Right lobe of liver (tissue), 4 donors: Measurements from ENCODE around the gene PLCB2.

ENCODE experiments used
- CTCF ChIP-seq, 4 donors: fragments of 200-600 bp in 3 of 4; fragments of 450-650 bp in 1 of 4; IDR thresholded peaks; one replicate each; pipeline versions ENCODE4 v1.5.1 to v1.8.0; 2016 to 2022; ENCODE audit warnings: antibody characterized with exemption in 4 of 4, mild to moderate bottlenecking in 2 of 4
- POLR2A ChIP-seq: fragments of 450-650 bp; IDR thresholded peaks from one replicate; pipeline ENCODE4 v1.6.1; 2017; ENCODE audit warnings: antibody characterized with exemption, mild to moderate bottlenecking
- donor health status: DM: no; HTN: no; CAD: no.
- donor health status: DM: no; HTN: no; CAD: no.
- donor health status: DM: no; HTN: yes; CAD: no.

- TF ChIP-seq POLR2A (no peak), CTCF (IDR thresholded peaks at IDR 0.05) (no peak)
Observed at GRCh38 chr15:40277471-40277870, 30.3 kb downstream of the PLCB2 start.
